ENCODE data around the gene KRAS.

DNA sequence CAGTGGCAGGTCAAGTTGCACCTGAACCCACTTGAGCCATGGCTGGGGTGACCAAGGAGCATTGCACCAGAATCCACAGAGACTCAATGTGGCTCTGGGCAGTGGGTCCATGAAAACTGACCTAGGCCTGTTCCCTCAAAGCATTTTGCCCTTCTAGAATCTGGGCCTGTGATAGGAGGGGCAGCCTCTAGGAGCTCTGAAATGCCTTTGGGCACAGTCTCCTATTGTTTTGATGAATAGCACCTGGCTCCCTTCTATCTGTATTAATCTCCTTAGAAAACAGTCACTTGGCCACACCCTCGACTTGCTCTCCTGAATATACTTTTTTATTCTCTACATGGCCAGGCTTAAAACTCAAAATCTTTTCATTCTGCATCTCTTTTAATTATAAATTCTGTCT is 14.1 kb upstream of the KRAS start:
- TF ChIP-seq POU6F1 (CRISPR knock-in tag; IDR thresholded peaks at IDR 0.05; ENCODE audit: borderline replicate concordance, low read depth) (no peak), ZFP30 (CRISPR knock-in tag; IDR thresholded peaks at IDR 0.05) (no peak), ESRRG (CRISPR knock-in tag; IDR thresholded peaks at IDR 0.05) (no peak), CREB5 (CRISPR knock-in tag; IDR thresholded peaks at IDR 0.05; ENCODE audit: low read depth) (no peak), ZNF70 (CRISPR knock-in tag; IDR thresholded peaks at IDR 0.05) (no peak), ZC3H10 (CRISPR knock-in tag; IDR thresholded peaks at IDR 0.05) (no peak)
- TF ChIP-seq, protein P1, sequence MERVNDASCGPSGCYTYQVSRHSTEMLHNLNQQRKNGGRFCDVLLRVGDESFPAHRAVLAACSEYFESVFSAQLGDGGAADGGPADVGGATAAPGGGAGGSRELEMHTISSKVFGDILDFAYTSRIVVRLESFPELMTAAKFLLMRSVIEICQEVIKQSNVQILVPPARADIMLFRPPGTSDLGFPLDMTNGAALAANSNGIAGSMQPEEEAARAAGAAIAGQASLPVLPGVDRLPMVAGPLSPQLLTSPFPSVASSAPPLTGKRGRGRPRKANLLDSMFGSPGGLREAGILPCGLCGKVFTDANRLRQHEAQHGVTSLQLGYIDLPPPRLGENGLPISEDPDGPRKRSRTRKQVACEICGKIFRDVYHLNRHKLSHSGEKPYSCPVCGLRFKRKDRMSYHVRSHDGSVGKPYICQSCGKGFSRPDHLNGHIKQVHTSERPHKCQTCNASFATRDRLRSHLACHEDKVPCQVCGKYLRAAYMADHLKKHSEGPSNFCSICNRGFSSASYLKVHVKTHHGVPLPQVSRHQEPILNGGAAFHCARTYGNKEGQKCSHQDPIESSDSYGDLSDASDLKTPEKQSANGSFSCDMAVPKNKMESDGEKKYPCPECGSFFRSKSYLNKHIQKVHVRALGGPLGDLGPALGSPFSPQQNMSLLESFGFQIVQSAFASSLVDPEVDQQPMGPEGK (CRISPR knock-in tag; IDR thresholded peaks at IDR 0.05; ENCODE audit: borderline replicate concordance): no peak
- TF ChIP-seq, protein P2, sequence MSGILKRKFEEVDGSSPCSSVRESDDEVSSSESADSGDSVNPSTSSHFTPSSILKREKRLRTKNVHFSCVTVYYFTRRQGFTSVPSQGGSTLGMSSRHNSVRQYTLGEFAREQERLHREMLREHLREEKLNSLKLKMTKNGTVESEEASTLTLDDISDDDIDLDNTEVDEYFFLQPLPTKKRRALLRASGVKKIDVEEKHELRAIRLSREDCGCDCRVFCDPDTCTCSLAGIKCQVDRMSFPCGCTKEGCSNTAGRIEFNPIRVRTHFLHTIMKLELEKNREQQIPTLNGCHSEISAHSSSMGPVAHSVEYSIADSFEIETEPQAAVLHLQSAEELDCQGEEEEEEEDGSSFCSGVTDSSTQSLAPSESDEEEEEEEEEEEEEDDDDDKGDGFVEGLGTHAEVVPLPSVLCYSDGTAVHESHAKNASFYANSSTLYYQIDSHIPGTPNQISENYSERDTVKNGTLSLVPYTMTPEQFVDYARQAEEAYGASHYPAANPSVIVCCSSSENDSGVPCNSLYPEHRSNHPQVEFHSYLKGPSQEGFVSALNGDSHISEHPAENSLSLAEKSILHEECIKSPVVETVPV (CRISPR knock-in tag; IDR thresholded peaks at IDR 0.05): no peak

Data from SK-N-SH treated with all-trans-retinoic acid at 6 μM for 48 hours (cell line).